Tibial nerve (tissue), 4 donors: ENCODE results near the gene MTRF1. TPM values are rescaled to one million over a fixed set of nuclear protein-coding genes. Genes with fewer than 3 reads are reported as not detected.

ENCODE experiments used
- DNase-seq, 2 donors: peaks; one replicate each; pipeline ENCODE4 v3.0.0-alpha.2; 2019; ENCODE audit warnings: low spot score in 2 of 2
- H3K27ac ChIP-seq, 4 donors: fragments of 200-600 bp; sonication (generic) in 3 of 4; one replicate each; pipeline ENCODE4 v1.5.1; 2017 to 2019; ENCODE audit warnings: mild to moderate bottlenecking in 1 of 4
- H3K27me3 ChIP-seq, 2 donors: fragments of 200-600 bp; sonication (generic) in 1 of 2; one replicate each; pipeline versions ENCODE4 v1.5.1 to v1.6.0; 2017 to 2019
- H3K36me3 ChIP-seq, 3 donors: fragments of 200-600 bp; sonication (generic); one replicate each; pipeline ENCODE4 v1.5.1; 2018 to 2019
- H3K4me1 ChIP-seq, 4 donors: fragments of 200-600 bp; sonication (generic) in 3 of 4; one replicate each; pipeline ENCODE4 v1.5.1; 2017 to 2019
- H3K4me3 ChIP-seq, 4 donors: fragments of 200-600 bp; sonication (generic) in 3 of 4; one replicate each; pipeline ENCODE4 v1.5.1; 2017 to 2019; ENCODE audit warnings: mild to moderate bottlenecking in 1 of 4, moderate library complexity in 1 of 4
- H3K9me3 ChIP-seq, 4 donors: fragments of 200-600 bp; sonication (generic) in 3 of 4; one replicate each; pipeline ENCODE4 v1.5.1; 2017 to 2019
- EP300 ChIP-seq, 2 donors: sonication (generic); formaldehyde crosslinking; IDR thresholded peaks; one replicate each; pipeline ENCODE4 v1.6.1; 2017; ENCODE audit warnings: antibody characterized with exemption in 2 of 2, mild to moderate bottlenecking in 1 of 2
- POLR2A ChIP-seq, 2 donors: fragments of 450-650 bp; IDR thresholded peaks; one replicate each; pipeline ENCODE4 v1.6.1; 2017; ENCODE audit warnings: antibody characterized with exemption in 2 of 2, mild to moderate bottlenecking in 2 of 2, moderate library complexity in 2 of 2
- WGBS, 2 donors: methylation state at CpG; one replicate each; pipeline ENCODE4 v1.1.5; 2018; 5-methylcytosine and 5-hydroxymethylcytosine counted together
- total RNA-seq, 4 donors: library from RNA; depleted of rRNA; stranded (reverse); fragments of >200 nt; gene quantifications; one replicate each; pipeline ENCODE4 v1.1.0, GENCODE V29; 2016
- TF ChIP-seq, protein P1 (sequence below), 5 experiments: fragments of 200-600 bp in 3 of 5; fragments of 450-650 bp in 2 of 5; sonication (generic) in 3 of 5; IDR thresholded peaks; one replicate each; pipeline ENCODE4 v1.5.1; 2016 to 2019; ENCODE audit warnings: antibody characterized with exemption in 5 of 5, mild to moderate bottlenecking in 3 of 5, moderate library complexity in 2 of 5

MTRF1 gene
- total RNA-seq, 4 donors from 2014 or later, result 2.5 to 27.3 (median 7.3) TPM

DNA sequence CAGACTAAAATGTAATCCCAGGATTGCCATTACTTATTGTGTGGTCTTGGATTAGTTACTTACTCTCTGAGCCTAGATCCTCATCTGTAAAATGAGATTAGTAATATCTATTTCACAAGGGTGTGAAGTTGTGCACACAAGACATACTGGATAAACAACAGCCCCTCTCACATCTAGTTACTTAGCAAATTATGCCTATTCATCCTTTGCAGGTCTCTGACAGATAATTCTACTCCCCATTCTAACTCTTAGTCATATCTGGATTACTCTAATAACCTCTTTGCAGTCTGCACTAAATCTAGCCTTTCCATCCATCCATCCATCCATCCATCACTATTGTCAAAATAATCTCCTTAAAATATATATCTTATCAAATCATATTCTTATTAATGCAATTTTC lies 12.4 kb downstream of the MTRF1 start:
- no peak for TF ChIP-seq EP300 (IDR thresholded peaks at IDR 0.05)
- TF ChIP-seq, protein P1, sequence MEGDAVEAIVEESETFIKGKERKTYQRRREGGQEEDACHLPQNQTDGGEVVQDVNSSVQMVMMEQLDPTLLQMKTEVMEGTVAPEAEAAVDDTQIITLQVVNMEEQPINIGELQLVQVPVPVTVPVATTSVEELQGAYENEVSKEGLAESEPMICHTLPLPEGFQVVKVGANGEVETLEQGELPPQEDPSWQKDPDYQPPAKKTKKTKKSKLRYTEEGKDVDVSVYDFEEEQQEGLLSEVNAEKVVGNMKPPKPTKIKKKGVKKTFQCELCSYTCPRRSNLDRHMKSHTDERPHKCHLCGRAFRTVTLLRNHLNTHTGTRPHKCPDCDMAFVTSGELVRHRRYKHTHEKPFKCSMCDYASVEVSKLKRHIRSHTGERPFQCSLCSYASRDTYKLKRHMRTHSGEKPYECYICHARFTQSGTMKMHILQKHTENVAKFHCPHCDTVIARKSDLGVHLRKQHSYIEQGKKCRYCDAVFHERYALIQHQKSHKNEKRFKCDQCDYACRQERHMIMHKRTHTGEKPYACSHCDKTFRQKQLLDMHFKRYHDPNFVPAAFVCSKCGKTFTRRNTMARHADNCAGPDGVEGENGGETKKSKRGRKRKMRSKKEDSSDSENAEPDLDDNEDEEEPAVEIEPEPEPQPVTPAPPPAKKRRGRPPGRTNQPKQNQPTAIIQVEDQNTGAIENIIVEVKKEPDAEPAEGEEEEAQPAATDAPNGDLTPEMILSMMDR (IDR thresholded peaks at IDR 0.05), result no peak
- TF ChIP-seq POLR2A (IDR thresholded peaks at IDR 0.05), result no peak
- Histone ChIP-seq H3K4me1 (no peaks in the 10 kb centered on the region), H3K9me3 (no peaks in the 10 kb centered on the region), H3K27me3 (no peaks in the 10 kb centered on the region), H3K4me3 (no peak overlapping the region), H3K36me3 (peaks cover 0 to 81% (median 2%) of the 10 kb centered on the region in 3 donors), H3K27ac (no peak overlapping the region)
- no peak for DNase-seq

DNA sequence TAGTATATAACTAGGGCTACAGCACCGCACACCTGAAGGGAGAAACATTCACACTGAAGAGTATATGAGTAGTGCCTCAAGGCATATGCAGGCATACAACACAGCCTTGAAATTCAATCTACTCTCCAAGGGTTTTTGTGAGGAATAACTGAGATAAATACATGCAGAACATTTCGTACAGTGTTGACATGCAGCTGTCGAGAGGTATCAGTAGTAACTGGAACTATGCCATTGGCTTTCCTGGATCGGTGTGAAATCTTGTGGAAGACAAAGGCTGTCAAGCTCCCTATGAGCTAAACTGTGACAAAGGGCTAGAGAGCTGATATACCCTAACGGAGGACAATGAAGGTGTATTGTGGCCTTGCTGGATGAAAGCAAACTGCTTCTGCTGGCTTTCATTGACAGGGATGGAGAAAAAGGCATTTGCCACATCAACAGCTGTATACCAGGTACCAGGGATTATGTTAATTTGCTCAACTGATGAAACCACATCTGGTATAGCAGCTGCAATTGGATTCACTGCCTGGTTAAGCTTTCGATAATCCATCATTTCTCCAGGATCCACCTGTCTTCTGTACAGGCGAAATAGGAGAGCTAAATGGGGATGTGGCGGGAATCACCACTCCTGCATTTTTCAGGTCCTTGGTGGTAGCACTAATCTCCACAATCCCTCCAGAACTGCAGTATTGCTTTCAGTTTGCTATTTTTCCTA lies 16.3 kb downstream of the MTRF1 start:
- Histone ChIP-seq H3K4me3 (no peak overlapping the region), H3K27ac (no peak overlapping the region), H3K9me3 (no peaks in the 10 kb centered on the region), H3K4me1 (no peaks in the 10 kb centered on the region), H3K27me3 (no peaks in the 10 kb centered on the region), H3K36me3 (peaks cover 0 to 45% (median 0%) of the 10 kb centered on the region in 3 donors)
- no peak for DNase-seq
- TF ChIP-seq, protein P1 (IDR thresholded peaks at IDR 0.05), result no peak
- TF ChIP-seq EP300 (IDR thresholded peaks at IDR 0.05), result no peak
- no peak for TF ChIP-seq POLR2A (IDR thresholded peaks at IDR 0.05)
- WGBS, 2 donors, result 92 to 94% methylated on average over 8 of the region's 8 CpGs

DNA sequence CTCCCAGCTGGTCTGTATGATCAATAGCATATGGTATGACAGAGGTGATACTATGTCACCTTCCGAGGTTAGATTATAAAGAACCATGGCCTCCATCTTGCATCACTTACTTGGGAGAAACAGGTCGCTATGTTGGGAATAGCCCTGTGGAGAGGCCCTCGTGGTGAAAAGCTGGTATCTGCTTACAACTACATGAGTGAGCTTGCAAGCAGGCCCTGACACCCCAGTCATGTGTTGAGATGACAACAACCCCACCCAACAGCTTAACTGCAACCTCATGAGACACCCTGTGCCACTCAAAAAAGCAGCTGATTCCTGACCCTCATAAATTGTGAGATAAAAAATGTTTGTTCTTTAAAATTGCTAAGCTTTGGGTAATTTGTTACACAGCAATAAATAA lies 18.8 kb downstream of the MTRF1 start:
- Histone ChIP-seq H3K27ac (no peak overlapping the region), H3K4me1 (no peaks in the 10 kb centered on the region), H3K36me3 (peaks cover 0 to 29% (median 0%) of the 10 kb centered on the region in 3 donors), H3K27me3 (no peaks in the 10 kb centered on the region), H3K9me3 (no peaks in the 10 kb centered on the region), H3K4me3 (no peak overlapping the region)
- DNase-seq, result no peak
- 81% methylated on average over 3 of the region's 3 CpGs for WGBS, 2 donors
- TF ChIP-seq POLR2A (IDR thresholded peaks at IDR 0.05) (no peak), EP300 (IDR thresholded peaks at IDR 0.05) (no peak)
- TF ChIP-seq, protein P1 (IDR thresholded peaks at IDR 0.05), result no peak

DNA sequence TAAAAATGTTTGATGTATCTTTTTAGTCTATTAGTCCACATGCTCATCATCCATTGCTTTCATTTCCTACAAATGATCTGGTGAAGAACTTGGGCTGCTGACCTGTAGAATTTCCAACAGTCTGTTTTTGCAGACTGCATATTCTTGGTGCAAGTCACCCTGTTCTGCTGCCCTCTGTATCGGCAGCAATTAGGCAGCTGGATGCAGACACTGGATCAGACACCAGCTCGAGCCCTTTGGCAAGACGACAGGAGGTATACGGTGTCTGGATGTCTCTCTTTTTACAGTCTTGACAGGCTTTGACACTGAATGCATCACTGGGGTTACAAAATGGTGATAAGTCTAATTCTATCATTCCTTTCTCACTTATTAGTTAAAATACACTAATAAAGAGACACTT lies 21.8 kb downstream of the MTRF1 start:
- no peak overlapping the region for H3K4me3 ChIP-seq
- no peaks in the 10 kb centered on the region for H3K27me3 ChIP-seq
- no peak for TF ChIP-seq EP300 (IDR thresholded peaks at IDR 0.05)
- H3K4me1 ChIP-seq, result no peaks in the 10 kb centered on the region
- 90 to 96% methylated on average over 4 of the region's 4 CpGs for WGBS, 2 donors
- no peak overlapping the region for H3K27ac ChIP-seq
- no peak for DNase-seq
- H3K9me3 ChIP-seq, result no peaks in the 10 kb centered on the region
- H3K36me3 ChIP-seq, result peaks cover 0 to 21% (median 0%) of the 10 kb centered on the region in 3 donors

DNA sequence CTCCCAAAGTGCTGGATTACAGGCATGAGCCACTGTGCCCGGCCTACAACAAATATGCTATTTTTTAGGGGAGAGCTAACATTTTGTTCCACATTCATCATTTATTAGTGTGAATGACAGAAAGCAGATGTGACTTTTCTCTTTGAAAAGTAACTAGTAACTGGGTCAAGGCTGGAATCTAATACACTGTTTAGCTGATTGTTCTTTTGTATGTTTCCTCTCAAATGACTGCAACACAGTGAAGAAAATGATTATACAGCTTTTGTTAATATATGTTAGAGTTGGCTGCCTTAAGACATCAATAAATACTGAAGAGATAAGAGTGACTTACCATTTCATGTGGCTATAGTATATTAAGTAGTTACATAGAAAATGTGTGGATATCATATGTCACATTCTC lies 27.0 kb downstream of the MTRF1 start:
- WGBS, 2 donors, result 48 to 56% methylated on average over 1 of the region's 1 CpG
- peaks cover 0 to 53% (median 0%) of the 10 kb centered on the region in 3 donors for H3K36me3 ChIP-seq
- H3K4me1 ChIP-seq, result no peaks in the 10 kb centered on the region
- TF ChIP-seq, protein P1 (IDR thresholded peaks at IDR 0.05), result no peak
- TF ChIP-seq POLR2A (IDR thresholded peaks at IDR 0.05) (no peak), EP300 (IDR thresholded peaks at IDR 0.05) (no peak)
- H3K27me3 ChIP-seq, result no peaks in the 10 kb centered on the region
- no peak overlapping the region for H3K27ac ChIP-seq
- no peaks in the 10 kb centered on the region for H3K9me3 ChIP-seq
- H3K4me3 ChIP-seq, result no peak overlapping the region
- DNase-seq, result no peak
